HepG2 (cell line): ENCODE data around the gene TET2. TPM values are rescaled to one million over a fixed set of nuclear protein-coding genes. Genes with fewer than 3 reads are reported as not detected.

Source experiments
- AGO1 ChIP-seq: fragments of 200-400 bp; formaldehyde crosslinking; IDR thresholded peaks from 2 replicates; pipeline ENCODE4 v1.6.1; 2017; ENCODE audit warnings: mild to moderate bottlenecking, low read depth, low read length, moderate library complexity; ENCODE audit not compliant: poor library complexity, severe bottlenecking
- CCAR2 ChIP-seq: fragments of 200-400 bp; formaldehyde crosslinking; optimal IDR thresholded peaks from 2 replicates; pipeline ENCODE3; 2018; ENCODE audit warnings: low read depth, mild to moderate bottlenecking, low read length, moderate library complexity
- EZH2 ChIP-seq: conservative IDR thresholded peaks from 2 replicates; pipeline ENCODE4 v1.6.1; 2012; ENCODE audit warnings: mild to moderate bottlenecking, low read depth, low read length, moderate library complexity
- GLI4 ChIP-seq: sonication (generic); formaldehyde crosslinking; IDR thresholded peaks from 2 replicates; pipeline ENCODE4 v1.5.1; 2020; ENCODE audit warnings: missing genetic modification reagents, mild to moderate bottlenecking, moderate library complexity, borderline replicate concordance
- MTF1 ChIP-seq: sonication (generic); formaldehyde crosslinking; IDR thresholded peaks from 2 replicates; pipeline ENCODE4 v1.5.0; 2020; ENCODE audit warnings: missing genetic modification reagents
- PHB2 ChIP-seq: fragments of 450-650 bp; IDR thresholded peaks from 2 replicates; pipeline ENCODE4 v1.6.1; 2018; ENCODE audit not compliant: partially characterized antibody
- POLR2AphosphoS5 ChIP-seq: IDR thresholded peaks from 2 replicates; pipeline ENCODE4 v1.6.1; 2012; ENCODE audit warnings: low read depth, low read length
- SAP130 ChIP-seq: IDR thresholded peaks from 2 replicates; pipeline ENCODE4 v1.6.1; 2016; ENCODE audit warnings: low read depth
- SMAD9 ChIP-seq: sonication (generic); formaldehyde crosslinking; IDR thresholded peaks from 2 replicates; pipeline ENCODE4 v1.5.1; 2020; ENCODE audit warnings: mild to moderate bottlenecking, missing genetic modification reagents
- SMC3 ChIP-seq: IDR thresholded peaks from 2 replicates; pipeline ENCODE4 v1.6.1; 2011; ENCODE audit warnings: low read length, improper control_type of control experiment
- SOX13 ChIP-seq, 3 experiments: fragments of 450-650 bp in 1 of 3; sonication (generic) in 1 of 3; formaldehyde crosslinking in 1 of 3; IDR thresholded peaks in 2 of 3; conservative IDR thresholded peaks in 1 of 3; 2 replicates each; pipeline versions ENCODE4 v1.5.0 to v1.6.1; 2016 to 2020; ENCODE audit warnings: antibody characterized with exemption in 1 of 3, mild to moderate bottlenecking in 1 of 3, missing compliant biosample characterization in 1 of 3, missing genetic modification reagents in 1 of 3, moderate library complexity in 1 of 3
- TSC22D2 ChIP-seq: sonication (generic); formaldehyde crosslinking; IDR thresholded peaks from 2 replicates; pipeline ENCODE4 v1.5.1; 2020; ENCODE audit warnings: missing genetic modification reagents, mild to moderate bottlenecking, borderline replicate concordance
- ZBTB21 ChIP-seq: sonication (generic); formaldehyde crosslinking; IDR thresholded peaks from 2 replicates; pipeline ENCODE4 v1.4.0; 2020; ENCODE audit warnings: missing genetic modification reagents
- ZNF678 ChIP-seq: sonication (generic); formaldehyde crosslinking; IDR thresholded peaks from 2 replicates; pipeline ENCODE4 v1.4.0; 2020; ENCODE audit warnings: mild to moderate bottlenecking, missing genetic modification reagents
- ZNF709 ChIP-seq: sonication (generic); formaldehyde crosslinking; IDR thresholded peaks from 2 replicates; pipeline ENCODE4 v1.5.0; 2020; ENCODE audit warnings: mild to moderate bottlenecking, missing genetic modification reagents
- polyA plus RNA-seq, 8 experiments: library from polyadenylated mRNA; depleted of rRNA in 3 of 8; stranded (reverse) in 7 of 8; unstranded in 1 of 8; fragments of >200 nt; fragmentation: Illumina TruSeq in 4 of 8; extraction: Trizol in 4 of 8; gene quantifications; 2 replicates each; pipeline versions ENCODE4 v1.2.1 to v1.2.3, GENCODE V29; 2011 to 2016; ENCODE audit warnings: low read depth in 4 of 8, missing spikeins in 1 of 8, mixed read lengths in 1 of 8; ENCODE audit not compliant: insufficient read depth in 1 of 8
- total RNA-seq, 5 experiments: library from RNA; depleted of rRNA; stranded (reverse); fragments of >200 nt; fragmentation: Illumina TruSeq; extraction: Trizol; gene quantifications; 2 replicates each; pipeline ENCODE4 v1.2.3, GENCODE V29; 2016; ENCODE audit warnings: low read depth in 1 of 5
- TF ChIP-seq, protein P1 (sequence below): sonication (generic); formaldehyde crosslinking; IDR thresholded peaks from 2 replicates; pipeline ENCODE4 v1.8.1; 2023; ENCODE audit warnings: mild to moderate bottlenecking, missing genetic modification reagents
- TF ChIP-seq, protein P2 (sequence below): sonication (generic); formaldehyde crosslinking; IDR thresholded peaks from 2 replicates; pipeline ENCODE4 v1.4.0; 2020; ENCODE audit warnings: missing genetic modification reagents
- TF ChIP-seq, protein P3 (sequence below): sonication (generic); formaldehyde crosslinking; IDR thresholded peaks from 2 replicates; pipeline ENCODE4 v1.4.0; 2020; ENCODE audit warnings: mild to moderate bottlenecking, missing genetic modification reagents
- TF ChIP-seq, protein P4 (sequence below): sonication (generic); formaldehyde crosslinking; IDR thresholded peaks from 2 replicates; pipeline ENCODE4 v1.4.0; 2020; ENCODE audit warnings: missing genetic modification reagents, mild to moderate bottlenecking, borderline replicate concordance
- TF ChIP-seq, protein P5 (sequence below): sonication (generic); formaldehyde crosslinking; IDR thresholded peaks from 2 replicates; pipeline ENCODE4 v1.4.0; 2020; ENCODE audit warnings: missing genetic modification reagents

Gene TET2
- total and polyA plus RNA-seq, 2 of the 13 experiments (the other 11 are each of a cell fraction or from before 2014, with no cell fraction given), result 4.7 to 4.8 TPM

DNA sequence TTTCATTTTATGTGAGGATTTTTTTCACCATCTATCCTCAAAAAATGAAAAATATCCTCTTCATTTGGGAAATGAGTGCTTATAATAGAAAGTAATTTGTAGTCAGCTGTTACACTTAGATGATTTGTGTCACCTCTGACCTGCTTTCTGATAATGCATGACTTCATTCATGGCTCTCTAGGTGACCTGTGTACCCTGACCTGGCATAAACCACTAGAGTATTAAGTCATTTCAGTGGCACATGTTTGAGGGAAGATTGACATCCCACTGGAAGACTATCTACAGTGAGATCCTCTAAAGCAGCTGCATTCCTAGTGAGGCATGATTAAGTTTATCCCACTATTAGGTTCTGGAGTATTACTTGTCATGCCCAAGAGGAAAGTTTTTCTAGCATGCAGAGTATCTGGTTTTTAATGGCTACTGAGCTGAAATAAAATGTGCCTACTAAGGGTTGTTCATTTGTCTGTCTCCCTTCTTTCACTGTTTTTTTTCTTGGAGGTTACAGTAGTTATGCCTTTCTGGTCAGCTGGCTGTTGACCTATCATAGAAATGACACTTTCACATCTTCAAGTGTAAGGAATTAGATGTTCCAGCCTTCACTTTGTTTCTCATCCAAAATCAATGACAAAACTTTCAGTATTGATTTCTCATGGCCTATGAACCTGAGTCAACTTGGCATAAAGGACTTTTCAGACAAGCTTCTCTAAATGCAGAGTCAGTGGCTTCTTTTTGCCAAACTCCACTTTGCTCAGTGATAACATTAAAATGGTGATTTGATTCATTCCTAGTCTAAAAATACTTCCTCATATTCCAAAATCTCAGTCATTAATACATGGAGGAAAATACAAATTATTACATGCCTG lies 33.1 kb downstream of the TET2 start (continued):
- TF ChIP-seq, protein P1, sequence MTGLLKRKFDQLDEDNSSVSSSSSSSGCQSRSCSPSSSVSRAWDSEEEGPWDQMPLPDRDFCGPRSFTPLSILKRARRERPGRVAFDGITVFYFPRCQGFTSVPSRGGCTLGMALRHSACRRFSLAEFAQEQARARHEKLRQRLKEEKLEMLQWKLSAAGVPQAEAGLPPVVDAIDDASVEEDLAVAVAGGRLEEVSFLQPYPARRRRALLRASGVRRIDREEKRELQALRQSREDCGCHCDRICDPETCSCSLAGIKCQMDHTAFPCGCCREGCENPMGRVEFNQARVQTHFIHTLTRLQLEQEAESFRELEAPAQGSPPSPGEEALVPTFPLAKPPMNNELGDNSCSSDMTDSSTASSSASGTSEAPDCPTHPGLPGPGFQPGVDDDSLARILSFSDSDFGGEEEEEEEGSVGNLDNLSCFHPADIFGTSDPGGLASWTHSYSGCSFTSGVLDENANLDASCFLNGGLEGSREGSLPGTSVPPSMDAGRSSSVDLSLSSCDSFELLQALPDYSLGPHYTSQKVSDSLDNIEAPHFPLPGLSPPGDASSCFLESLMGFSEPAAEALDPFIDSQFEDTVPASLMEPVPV (CRISPR knock-in tag), result no peak
- TF ChIP-seq ZNF678 (CRISPR knock-in tag) (no peak), TSC22D2 (CRISPR knock-in tag) (no peak), SAP130 (CRISPR knock-in tag) (peak; percentile 54; the same call in 1 of the 2 replicates), ZBTB21 (peak; percentile 54; the same call in 1 of the 2 replicates), AGO1 (no peak), EZH2 (no peak), MTF1 (CRISPR knock-in tag) (no peak), POLR2AphosphoS5 (no peak), ZNF709 (CRISPR knock-in tag) (no peak), GLI4 (CRISPR knock-in tag) (no peak), SOX13 (IDR thresholded peaks at IDR 0.05) (no peak), SOX13 (CRISPR knock-in tag; conservative IDR thresholded peaks at IDR 0.05 in 1 of 2, IDR thresholded peaks at IDR 0.05 in 1 of 2) (0 out of 4 replicates have a peak, but pooled peaks of 1 of the 2 experiments have one; percentile 17), PHB2 (no peak), CCAR2 (no peak), SMAD9 (CRISPR knock-in tag) (no peak), SMC3 (no peak)
- TF ChIP-seq, protein P2, sequence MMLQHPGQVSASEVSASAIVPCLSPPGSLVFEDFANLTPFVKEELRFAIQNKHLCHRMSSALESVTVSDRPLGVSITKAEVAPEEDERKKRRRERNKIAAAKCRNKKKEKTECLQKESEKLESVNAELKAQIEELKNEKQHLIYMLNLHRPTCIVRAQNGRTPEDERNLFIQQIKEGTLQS (CRISPR knock-in tag), result no peak
- TF ChIP-seq, protein P3, sequence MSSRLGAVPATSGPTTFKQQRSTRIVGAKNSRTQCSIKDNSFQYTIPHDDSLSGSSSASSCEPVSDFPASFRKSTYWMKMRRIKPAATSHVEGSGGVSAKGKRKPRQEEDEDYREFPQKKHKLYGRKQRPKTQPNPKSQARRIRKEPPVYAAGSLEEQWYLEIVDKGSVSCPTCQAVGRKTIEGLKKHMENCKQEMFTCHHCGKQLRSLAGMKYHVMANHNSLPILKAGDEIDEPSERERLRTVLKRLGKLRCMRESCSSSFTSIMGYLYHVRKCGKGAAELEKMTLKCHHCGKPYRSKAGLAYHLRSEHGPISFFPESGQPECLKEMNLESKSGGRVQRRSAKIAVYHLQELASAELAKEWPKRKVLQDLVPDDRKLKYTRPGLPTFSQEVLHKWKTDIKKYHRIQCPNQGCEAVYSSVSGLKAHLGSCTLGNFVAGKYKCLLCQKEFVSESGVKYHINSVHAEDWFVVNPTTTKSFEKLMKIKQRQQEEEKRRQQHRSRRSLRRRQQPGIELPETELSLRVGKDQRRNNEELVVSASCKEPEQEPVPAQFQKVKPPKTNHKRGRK (CRISPR knock-in tag), result no peak
- TF ChIP-seq, protein P4, sequence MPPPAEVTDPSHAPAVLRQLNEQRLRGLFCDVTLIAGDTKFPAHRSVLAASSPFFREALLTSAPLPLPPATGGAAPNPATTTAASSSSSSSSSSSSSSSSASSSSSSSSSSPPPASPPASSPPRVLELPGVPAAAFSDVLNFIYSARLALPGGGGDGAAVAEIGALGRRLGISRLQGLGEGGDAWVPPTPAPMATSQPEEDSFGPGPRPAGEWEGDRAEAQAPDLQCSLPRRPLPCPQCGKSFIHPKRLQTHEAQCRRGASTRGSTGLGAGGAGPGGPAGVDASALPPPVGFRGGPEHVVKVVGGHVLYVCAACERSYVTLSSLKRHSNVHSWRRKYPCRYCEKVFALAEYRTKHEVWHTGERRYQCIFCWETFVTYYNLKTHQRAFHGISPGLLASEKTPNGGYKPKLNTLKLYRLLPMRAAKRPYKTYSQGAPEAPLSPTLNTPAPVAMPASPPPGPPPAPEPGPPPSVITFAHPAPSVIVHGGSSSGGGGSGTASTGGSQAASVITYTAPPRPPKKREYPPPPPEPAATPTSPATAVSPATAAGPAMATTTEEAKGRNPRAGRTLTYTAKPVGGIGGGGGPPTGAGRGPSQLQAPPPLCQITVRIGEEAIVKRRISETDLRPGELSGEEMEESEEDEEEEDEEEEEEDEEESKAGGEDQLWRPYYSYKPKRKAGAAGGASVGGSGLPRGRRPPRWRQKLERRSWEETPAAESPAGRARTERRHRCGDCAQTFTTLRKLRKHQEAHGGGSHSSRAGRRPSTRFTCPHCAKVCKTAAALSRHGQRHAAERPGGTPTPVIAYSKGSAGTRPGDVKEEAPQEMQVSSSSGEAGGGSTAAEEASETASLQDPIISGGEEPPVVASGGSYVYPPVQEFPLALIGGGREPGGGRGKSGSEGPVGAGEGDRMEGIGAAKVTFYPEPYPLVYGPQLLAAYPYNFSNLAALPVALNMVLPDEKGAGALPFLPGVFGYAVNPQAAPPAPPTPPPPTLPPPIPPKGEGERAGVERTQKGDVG (CRISPR knock-in tag), result no peak
- TF ChIP-seq, protein P5, sequence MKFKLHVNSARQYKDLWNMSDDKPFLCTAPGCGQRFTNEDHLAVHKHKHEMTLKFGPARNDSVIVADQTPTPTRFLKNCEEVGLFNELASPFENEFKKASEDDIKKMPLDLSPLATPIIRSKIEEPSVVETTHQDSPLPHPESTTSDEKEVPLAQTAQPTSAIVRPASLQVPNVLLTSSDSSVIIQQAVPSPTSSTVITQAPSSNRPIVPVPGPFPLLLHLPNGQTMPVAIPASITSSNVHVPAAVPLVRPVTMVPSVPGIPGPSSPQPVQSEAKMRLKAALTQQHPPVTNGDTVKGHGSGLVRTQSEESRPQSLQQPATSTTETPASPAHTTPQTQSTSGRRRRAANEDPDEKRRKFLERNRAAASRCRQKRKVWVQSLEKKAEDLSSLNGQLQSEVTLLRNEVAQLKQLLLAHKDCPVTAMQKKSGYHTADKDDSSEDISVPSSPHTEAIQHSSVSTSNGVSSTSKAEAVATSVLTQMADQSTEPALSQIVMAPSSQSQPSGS (CRISPR knock-in tag), result 0 out of 2 replicates have a peak, but pooled peaks have one; percentile 24
